HuH-7.5 (cell line): ENCODE measurements around the gene CDK5.
"Not testable (repeated sequence)": the region's sequence is repeated elsewhere in the genome, so short reads cannot be mapped to it uniquely, and the experiment has no call there.

Experiments used
- DNase-seq: peaks from one replicate; pipeline ENCODE4 v3.0.0; 2011; ENCODE audit warnings: low spot score

The CDK5 gene

DNA sequence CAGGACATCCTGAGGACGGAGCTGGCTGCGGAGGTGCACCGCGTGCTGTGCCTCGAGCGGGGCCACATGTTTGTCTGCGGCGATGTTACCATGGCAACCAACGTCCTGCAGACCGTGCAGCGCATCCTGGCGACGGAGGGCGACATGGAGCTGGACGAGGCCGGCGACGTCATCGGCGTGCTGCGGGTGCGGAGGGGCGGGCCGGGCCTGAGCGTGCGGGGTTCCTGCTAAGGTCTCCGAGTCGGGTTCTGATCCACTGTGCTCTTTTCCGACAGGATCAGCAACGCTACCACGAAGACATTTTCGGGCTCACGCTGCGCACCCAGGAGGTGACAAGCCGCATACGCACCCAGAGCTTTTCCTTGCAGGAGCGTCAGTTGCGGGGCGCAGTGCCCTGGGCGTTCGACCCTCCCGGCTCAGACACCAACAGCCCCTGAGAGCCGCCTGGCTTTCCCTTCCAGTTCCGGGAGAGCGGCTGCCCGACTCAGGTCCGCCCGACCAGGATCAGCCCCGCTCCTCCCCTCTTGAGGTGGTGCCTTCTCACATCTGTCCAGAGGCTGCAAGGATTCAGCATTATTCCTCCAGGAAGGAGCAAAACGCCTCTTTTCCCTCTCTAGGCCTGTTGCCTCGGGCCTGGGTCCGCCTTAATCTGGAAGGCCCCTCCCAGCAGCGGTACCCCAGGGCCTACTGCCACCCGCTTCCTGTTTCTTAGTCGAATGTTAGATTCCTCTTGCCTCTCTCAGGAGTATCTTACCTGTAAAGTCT, 43.8 kb downstream of the CDK5 start:
- DNase-seq, result peak; percentile 94

DNA sequence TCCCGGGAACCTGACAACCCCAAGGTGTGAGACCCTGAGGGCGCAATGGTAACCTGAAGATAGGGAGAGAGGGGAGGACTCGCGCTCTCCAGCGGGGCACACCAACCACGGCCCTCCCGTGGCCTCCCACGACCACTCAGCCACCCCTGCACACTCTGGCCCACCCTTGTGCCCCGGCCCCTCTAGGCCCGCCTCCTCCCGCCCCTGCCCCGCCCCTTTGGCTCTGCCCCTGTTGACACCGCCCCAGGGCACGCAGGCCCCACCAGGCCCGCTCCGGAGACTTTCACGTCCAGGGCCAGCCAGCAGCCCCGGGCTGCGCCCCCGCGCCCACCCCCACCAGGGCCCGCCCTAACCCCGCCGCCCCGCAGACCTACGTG, 44.4 kb downstream of the CDK5 start:
- DNase-seq, result no peak

GRCh38 chr7:151012911-151013347, 44.8 kb downstream of the CDK5 start:
- peak; percentile 94 for DNase-seq

DNA sequence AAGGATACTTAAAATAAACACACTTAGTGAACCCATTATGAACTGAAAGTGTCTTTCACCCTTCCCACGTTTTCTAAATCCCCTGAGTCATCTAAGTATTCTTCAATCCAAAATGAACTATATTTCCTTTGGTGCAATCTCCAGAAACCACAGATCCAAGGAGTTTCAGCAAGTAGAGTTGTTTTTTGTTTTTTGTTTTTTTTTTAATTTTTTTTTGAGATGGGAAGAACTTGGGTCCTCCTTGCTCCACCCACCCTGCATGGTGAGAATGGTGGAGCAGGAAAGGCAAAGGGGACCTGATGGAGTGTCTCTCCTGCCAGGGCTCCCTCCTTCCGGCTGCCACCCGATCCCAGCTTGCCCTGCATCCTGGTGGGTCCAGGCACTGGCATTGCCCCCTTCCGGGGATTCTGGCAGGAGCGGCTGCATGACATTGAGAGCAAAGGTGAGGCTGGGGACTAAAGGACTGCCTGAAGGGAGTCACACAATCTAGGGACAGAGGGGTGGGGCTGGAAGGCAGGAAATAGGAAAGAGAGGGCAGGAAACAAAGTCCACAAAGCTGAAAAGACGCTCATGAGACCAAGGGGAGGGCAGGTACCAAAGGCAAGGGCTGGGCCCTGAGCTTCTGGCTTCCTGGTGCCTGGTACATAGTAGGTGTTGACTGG, 45.5 kb downstream of the CDK5 start:
- peak; percentile 57 for DNase-seq

GRCh38 chr7:151011616-151012015, 46.1 kb downstream of the CDK5 start:
- not testable (repeated sequence) for DNase-seq

GRCh38 chr7:151011097-151011409, 46.6 kb downstream of the CDK5 start:
- no peak for DNase-seq

- DNase-seq, result no peak
Measured at GRCh38 chr7:151010307-151011096, 47.2 kb downstream of the CDK5 start.

DNA sequence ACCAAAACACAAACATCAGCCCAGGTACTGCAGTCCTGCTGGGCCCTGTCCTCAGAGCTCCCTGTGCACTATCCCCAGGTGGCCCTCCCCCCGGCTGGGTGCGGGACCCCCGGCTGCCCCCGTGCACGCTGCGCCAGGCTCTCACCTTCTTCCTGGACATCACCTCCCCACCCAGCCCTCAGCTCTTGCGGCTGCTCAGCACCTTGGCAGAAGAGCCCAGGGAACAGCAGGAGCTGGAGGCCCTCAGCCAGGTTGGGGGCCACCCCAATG, 47.7 kb downstream of the CDK5 start:
- no peak for DNase-seq

DNA sequence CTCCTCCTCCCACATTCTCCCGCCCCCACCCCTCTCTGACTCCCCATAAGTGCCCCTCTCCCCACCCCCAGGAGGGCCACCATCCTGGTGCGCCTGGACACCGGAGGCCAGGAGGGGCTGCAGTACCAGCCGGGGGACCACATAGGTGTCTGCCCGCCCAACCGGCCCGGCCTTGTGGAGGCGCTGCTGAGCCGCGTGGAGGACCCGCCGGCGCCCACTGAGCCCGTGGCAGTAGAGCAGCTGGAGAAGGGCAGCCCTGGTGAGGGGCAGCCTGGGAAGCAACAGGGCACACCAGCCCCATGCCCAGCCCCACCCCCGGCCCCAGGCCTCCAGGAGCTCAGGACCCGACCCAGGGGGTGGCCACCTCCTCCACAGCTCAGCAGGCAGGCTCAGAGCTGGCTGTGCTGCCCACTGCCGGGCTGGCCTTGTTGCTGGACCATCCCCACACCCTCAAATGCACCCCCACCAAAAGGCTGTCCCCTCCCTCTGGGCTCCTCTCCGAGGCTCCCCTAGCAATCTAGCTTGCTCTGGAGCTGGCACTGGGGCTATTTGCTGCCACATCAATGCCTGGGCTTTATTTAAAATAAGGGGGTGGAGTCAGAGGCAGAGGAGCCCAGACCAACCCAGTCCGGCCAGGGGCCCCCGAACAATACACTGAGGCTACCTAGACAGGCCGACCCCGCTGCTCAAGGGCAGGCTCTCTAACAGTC, 48.2 kb downstream of the CDK5 start:
- DNase-seq, result no peak

GRCh38 chr7:151008511-151009323, 49.0 kb downstream of the CDK5 start:
- DNase-seq, result peak; percentile 92

DNA sequence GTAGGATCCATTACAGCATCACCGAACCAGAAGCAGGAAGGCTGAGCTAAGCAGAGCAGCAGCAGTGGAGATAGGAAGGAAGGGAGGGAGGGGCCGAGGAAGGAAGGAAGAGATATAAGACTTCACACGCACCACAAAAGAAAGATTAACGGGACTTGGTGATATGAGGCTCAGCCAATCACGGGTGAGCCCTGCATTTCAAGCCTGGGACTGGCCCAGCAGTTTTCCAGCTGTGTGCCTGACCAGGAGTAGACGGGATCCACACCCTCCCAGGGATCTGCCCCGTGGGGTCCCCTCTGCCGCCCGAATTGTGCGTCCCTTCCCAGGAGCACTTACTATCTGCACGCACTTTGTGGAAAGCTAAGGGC, 49.6 kb downstream of the CDK5 start:
- DNase-seq, result no peak

GRCh38 chr7:151007469-151007898, 50.2 kb downstream of the CDK5 start:
- no peak for DNase-seq

DNA sequence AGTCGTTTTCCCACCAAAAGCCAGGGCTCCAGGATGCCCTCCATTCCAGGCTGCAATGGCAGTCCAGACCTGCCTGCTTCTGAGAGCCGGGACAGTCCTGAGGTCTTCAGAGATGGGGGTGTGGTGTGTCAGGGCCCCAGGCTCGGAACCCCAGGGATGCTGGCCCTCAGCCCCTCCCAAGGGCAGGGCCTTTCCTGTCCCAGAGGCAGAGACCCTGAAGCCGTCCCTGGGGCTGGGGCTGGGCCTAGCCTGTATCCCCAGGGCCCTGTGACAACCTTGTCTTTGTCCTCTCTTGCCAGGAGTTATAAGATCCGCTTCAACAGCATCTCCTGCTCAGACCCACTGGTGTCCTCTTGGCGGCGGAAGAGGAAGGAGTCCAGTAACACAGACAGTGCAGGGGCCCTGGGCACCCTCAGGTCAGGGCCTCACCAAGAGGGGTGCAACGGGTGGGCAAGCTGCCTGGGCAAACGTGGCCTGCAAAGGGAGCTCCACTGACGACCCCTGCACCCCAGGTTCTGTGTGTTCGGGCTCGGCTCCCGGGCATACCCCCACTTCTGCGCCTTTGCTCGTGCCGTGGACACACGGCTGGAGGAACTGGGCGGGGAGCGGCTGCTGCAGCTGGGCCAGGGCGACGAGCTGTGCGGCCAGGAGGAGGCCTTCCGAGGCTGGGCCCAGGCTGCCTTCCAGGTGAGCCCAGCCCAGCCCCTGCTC, 51.0 kb downstream of the CDK5 start:
- no peak for DNase-seq

GRCh38 chr7:151005566-151005965, 52.1 kb downstream of the CDK5 start:
- no peak for DNase-seq
